Ammon's horn (tissue), 1 donor: ENCODE measurements around the gene SPATA31A3.
"Not testable (repeated sequence)": the region's sequence is repeated elsewhere in the genome, so short reads cannot be mapped to it uniquely, and the experiment has no call there.

Experiments
- DNase-seq: peaks from one replicate; pipeline ENCODE4 v3.0.0-alpha.2; 2016; ENCODE audit warnings: low spot score

The SPATA31A3 gene

GRCh38 chr9:66992450-66992849 is at the start of gene SPATA31A3:
TSS of gene SPATA31A3 (minus strand) at chr9:66992550. CDS start at chr9:66992521, 29 bp downstream.
- DNase-seq: not testable (repeated sequence)

GRCh38 chr9:66952576-66952975 is 39.8 kb downstream of the SPATA31A3 start:
- not testable (repeated sequence) for DNase-seq

- peak; percentile 0 for DNase-seq
Measured at GRCh38 chr9:66942400-66943155, 49.8 kb downstream of the SPATA31A3 start.

- not testable (repeated sequence) for DNase-seq
Measured at GRCh38 chr9:66939878-66940830, 52.2 kb downstream of the SPATA31A3 start.

- not testable (repeated sequence) for DNase-seq
Measured at GRCh38 chr9:66938322-66938721, 54.0 kb downstream of the SPATA31A3 start.

- peak; percentile 1 for DNase-seq
Measured at GRCh38 chr9:66937662-66938061, 54.7 kb downstream of the SPATA31A3 start.
